Neural cell (in vitro differentiated cells): Measurements from ENCODE around the gene BMPR1A. TPM values are rescaled to one million over a fixed set of nuclear protein-coding genes. Genes with fewer than 3 reads are reported as not detected.

Source experiments
- H2AFZ ChIP-seq: fragments of 200-600, 300-800 bp; sonication (generic), shearing (Covaris generic); 2 replicates; pipeline ENCODE4 v1.6.0; 2014; ENCODE audit warnings: low read depth, mild to moderate bottlenecking, antibody characterized with exemption, low read length, moderate library complexity
- H3F3A ChIP-seq: fragments of 200-600 bp; shearing (Covaris generic); 2 replicates; pipeline ENCODE4 v1.6.1; 2016; ENCODE audit warnings: mild to moderate bottlenecking, moderate library complexity, mixed read lengths, antibody characterized with exemption, low read length; ENCODE audit not compliant: insufficient read depth, poor library complexity, severe bottlenecking
- H3K27ac ChIP-seq: fragments of 200-600, 300-800 bp; sonication (generic), shearing (Covaris generic); 2 replicates; pipeline ENCODE4 v1.5.1; 2014; ENCODE audit warnings: mild to moderate bottlenecking, low read length, moderate library complexity
- H3K27me3 ChIP-seq: fragments of 300-800, 200-600 bp; sonication (generic), shearing (Covaris generic); 2 replicates; pipeline ENCODE4 v1.6.0; 2014; ENCODE audit warnings: mild to moderate bottlenecking, low read depth, low read length, moderate library complexity; ENCODE audit not compliant: insufficient read depth
- H3K36me3 ChIP-seq: fragments of 300-800, 200-600 bp; sonication (generic), shearing (Covaris generic); 2 replicates; pipeline ENCODE4 v1.5.1; 2014; ENCODE audit warnings: mild to moderate bottlenecking, antibody characterized with exemption, low read length, moderate library complexity; ENCODE audit not compliant: insufficient read depth
- H3K4me2 ChIP-seq: fragments of 300-800, 200-600 bp; sonication (generic), shearing (Covaris generic); 2 replicates; pipeline ENCODE4 v1.6.0; 2014; ENCODE audit warnings: mild to moderate bottlenecking, low read length
- H3K4me3 ChIP-seq: fragments of 300-800, 200-600 bp; sonication (generic), shearing (Covaris generic); 2 replicates; pipeline ENCODE4 v1.5.1; 2014; ENCODE audit warnings: mild to moderate bottlenecking, low read length, moderate library complexity
- H3K79me2 ChIP-seq: fragments of 200-600 bp; shearing (Covaris generic); replicated peaks from 2 replicates; pipeline ENCODE4 v1.6.0; 2014; ENCODE audit warnings: mild to moderate bottlenecking, low read length, moderate library complexity; ENCODE audit not compliant: insufficient read depth
- H3K9ac ChIP-seq: fragments of 300-800, 200-600 bp; sonication (generic), shearing (Covaris generic); 2 replicates; pipeline ENCODE4 v1.6.1; 2016; ENCODE audit warnings: mild to moderate bottlenecking, low read length, mixed read lengths
- H3K9me2 ChIP-seq: fragments of 200-600 bp; shearing (Covaris generic); 2 replicates; pipeline ENCODE4 v1.6.1; 2016; ENCODE audit warnings: mild to moderate bottlenecking, low read length, mixed read lengths; ENCODE audit not compliant: insufficient read depth
- H3K9me3 ChIP-seq: fragments of 200-600, 300-800 bp; sonication (generic), shearing (Covaris generic); 2 replicates; pipeline ENCODE4 v1.6.1; 2016; ENCODE audit warnings: mild to moderate bottlenecking, mixed run types, low read length, moderate library complexity, mixed read lengths
- H4K20me1 ChIP-seq: fragments of 200-600 bp; shearing (Covaris generic); 2 replicates; pipeline ENCODE4 v1.6.1; 2016; ENCODE audit warnings: mild to moderate bottlenecking, mixed run types; ENCODE audit not compliant: insufficient read depth
- EP300 ChIP-seq: fragments of 450-650 bp; conservative IDR thresholded peaks from 2 replicates; pipeline ENCODE4 v1.6.1; 2014; ENCODE audit warnings: antibody characterized with exemption, mild to moderate bottlenecking, moderate library complexity; ENCODE audit not compliant: poor library complexity, severe bottlenecking
- EZH2 ChIP-seq: fragments of 200-600, 300-800 bp; shearing (Covaris generic), sonication (generic); IDR thresholded peaks from 2 replicates; pipeline ENCODE4 v1.6.1; 2014; ENCODE audit warnings: antibody characterized with exemption, low read length, borderline replicate concordance, mild to moderate bottlenecking; ENCODE audit not compliant: insufficient read depth, poor library complexity, severe bottlenecking
- MXI1 ChIP-seq: fragments of 450-650 bp; conservative IDR thresholded peaks from 2 replicates; pipeline ENCODE4 v1.6.1; 2014; ENCODE audit warnings: antibody characterized with exemption, mild to moderate bottlenecking; ENCODE audit not compliant: poor library complexity, severe bottlenecking
- POLR2AphosphoS5 ChIP-seq: IDR thresholded peaks from 2 replicates; pipeline ENCODE4 v1.6.1; 2012
- RAD21 ChIP-seq: fragments of 450-650 bp; conservative IDR thresholded peaks from 2 replicates; pipeline ENCODE4 v1.6.1; 2014; ENCODE audit warnings: antibody characterized with exemption, mild to moderate bottlenecking, moderate library complexity
- SMC3 ChIP-seq: fragments of 450-650 bp; conservative IDR thresholded peaks from 2 replicates; pipeline ENCODE4 v1.6.1; 2014; ENCODE audit warnings: antibody characterized with exemption, mild to moderate bottlenecking, moderate library complexity; ENCODE audit not compliant: poor library complexity
- TAF1 ChIP-seq: IDR thresholded peaks from 2 replicates; pipeline ENCODE4 v1.6.1; 2012; ENCODE audit warnings: low read depth
- polyA plus RNA-seq: library from polyadenylated mRNA; depleted of rRNA; stranded (reverse); fragments of >200 nt; gene quantifications from 2 replicates; pipeline ENCODE4 v1.2.3, GENCODE V29; 2014
- TF ChIP-seq, protein P1 (sequence below): fragments of 450-650 bp; IDR thresholded peaks from 2 replicates; pipeline ENCODE4 v1.5.1; 2014; ENCODE audit warnings: antibody characterized with exemption, mild to moderate bottlenecking, moderate library complexity; ENCODE audit not compliant: poor library complexity, severe bottlenecking
- TF ChIP-seq, protein P2 (sequence below): IDR thresholded peaks from 2 replicates; pipeline ENCODE4 v1.6.1; 2012; ENCODE audit warnings: borderline replicate concordance

BMPR1A gene
- polyA plus RNA-seq, 1 donor from 2014 or later, result 29.9 TPM

DNA sequence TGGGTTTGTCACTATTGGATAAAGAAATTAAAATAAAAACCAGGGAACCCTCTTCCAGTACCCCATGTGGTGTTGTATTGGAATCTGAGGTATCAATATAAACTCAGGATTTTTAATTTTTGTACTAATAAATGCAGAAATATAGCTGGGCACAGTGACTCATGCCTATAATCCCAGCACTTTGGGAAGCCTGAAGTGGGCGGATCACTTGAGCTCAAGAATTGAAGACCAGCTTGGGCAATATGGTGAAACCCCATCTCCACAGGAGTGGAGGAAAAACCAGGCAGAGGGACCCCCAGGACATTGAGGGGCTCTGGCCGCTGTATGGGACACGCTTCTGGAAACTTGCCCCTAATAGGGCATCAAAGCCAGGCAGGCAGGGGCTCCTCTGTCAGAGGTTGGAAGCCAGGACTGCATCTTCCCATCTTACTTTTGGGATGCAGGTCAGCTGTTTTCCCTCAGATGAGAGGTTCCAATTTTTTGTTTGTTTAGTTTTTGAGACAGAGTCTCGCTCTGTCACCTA lies 222.9 kb downstream of the BMPR1A start:
- Histone ChIP-seq H3K27me3 (no peaks in the 10 kb centered on the region), H2AFZ (no peak overlapping the region), H3K4me3 (no peak overlapping the region), H3K9me3 (no peaks in the 10 kb centered on the region), H3K27ac (no peak overlapping the region), H3K36me3 (no peaks in the 10 kb centered on the region), H3K9ac (no peak overlapping the region), H3K4me2 (no peak overlapping the region), H3K79me2 (no peaks in the 10 kb centered on the region), H3K9me2 (no peaks in the 10 kb centered on the region), H3F3A (no peaks in the 10 kb centered on the region), H4K20me1 (no peaks in the 10 kb centered on the region)
- TF ChIP-seq, protein P1, sequence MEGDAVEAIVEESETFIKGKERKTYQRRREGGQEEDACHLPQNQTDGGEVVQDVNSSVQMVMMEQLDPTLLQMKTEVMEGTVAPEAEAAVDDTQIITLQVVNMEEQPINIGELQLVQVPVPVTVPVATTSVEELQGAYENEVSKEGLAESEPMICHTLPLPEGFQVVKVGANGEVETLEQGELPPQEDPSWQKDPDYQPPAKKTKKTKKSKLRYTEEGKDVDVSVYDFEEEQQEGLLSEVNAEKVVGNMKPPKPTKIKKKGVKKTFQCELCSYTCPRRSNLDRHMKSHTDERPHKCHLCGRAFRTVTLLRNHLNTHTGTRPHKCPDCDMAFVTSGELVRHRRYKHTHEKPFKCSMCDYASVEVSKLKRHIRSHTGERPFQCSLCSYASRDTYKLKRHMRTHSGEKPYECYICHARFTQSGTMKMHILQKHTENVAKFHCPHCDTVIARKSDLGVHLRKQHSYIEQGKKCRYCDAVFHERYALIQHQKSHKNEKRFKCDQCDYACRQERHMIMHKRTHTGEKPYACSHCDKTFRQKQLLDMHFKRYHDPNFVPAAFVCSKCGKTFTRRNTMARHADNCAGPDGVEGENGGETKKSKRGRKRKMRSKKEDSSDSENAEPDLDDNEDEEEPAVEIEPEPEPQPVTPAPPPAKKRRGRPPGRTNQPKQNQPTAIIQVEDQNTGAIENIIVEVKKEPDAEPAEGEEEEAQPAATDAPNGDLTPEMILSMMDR, result no peak
- TF ChIP-seq MXI1, result no peak
- TF ChIP-seq SMC3, result no peak
- TF ChIP-seq POLR2AphosphoS5, result no peak
- TF ChIP-seq, protein P2, sequence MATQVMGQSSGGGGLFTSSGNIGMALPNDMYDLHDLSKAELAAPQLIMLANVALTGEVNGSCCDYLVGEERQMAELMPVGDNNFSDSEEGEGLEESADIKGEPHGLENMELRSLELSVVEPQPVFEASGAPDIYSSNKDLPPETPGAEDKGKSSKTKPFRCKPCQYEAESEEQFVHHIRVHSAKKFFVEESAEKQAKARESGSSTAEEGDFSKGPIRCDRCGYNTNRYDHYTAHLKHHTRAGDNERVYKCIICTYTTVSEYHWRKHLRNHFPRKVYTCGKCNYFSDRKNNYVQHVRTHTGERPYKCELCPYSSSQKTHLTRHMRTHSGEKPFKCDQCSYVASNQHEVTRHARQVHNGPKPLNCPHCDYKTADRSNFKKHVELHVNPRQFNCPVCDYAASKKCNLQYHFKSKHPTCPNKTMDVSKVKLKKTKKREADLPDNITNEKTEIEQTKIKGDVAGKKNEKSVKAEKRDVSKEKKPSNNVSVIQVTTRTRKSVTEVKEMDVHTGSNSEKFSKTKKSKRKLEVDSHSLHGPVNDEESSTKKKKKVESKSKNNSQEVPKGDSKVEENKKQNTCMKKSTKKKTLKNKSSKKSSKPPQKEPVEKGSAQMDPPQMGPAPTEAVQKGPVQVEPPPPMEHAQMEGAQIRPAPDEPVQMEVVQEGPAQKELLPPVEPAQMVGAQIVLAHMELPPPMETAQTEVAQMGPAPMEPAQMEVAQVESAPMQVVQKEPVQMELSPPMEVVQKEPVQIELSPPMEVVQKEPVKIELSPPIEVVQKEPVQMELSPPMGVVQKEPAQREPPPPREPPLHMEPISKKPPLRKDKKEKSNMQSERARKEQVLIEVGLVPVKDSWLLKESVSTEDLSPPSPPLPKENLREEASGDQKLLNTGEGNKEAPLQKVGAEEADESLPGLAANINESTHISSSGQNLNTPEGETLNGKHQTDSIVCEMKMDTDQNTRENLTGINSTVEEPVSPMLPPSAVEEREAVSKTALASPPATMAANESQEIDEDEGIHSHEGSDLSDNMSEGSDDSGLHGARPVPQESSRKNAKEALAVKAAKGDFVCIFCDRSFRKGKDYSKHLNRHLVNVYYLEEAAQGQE, result no peak
- no peak for TF ChIP-seq RAD21
- no peak for TF ChIP-seq EP300
- TF ChIP-seq EZH2, result no peak
- no peak for TF ChIP-seq TAF1

DNA sequence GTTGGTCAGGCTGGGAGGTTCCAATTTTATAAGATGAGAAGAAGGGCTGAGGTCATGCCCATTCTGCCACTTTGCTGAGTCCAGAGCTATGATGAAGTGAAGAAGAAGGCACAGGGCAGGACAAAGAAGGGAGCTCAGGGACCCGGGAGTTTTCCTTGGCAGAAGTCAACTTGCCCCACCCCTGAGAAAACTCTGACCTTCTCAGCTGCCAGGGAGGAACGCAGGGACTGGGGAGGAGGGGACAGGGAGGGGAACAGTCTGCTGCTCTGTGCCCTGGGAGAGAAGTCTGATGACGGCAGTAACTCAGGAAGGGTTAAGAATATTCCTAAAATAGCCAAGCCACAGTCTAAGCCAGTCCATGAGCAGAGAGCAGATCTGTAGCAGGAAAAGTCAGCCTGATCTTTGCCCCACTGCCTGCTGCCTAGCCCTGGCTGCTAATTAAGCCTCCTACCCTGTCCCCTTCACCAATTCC lies 223.6 kb downstream of the BMPR1A start:
- no peak overlapping the region for H2AFZ ChIP-seq

More for the DNA sequence above, 223.6 kb downstream of the BMPR1A start:
- Histone ChIP-seq H4K20me1 (no peaks in the 10 kb centered on the region), H3K27ac (no peak overlapping the region), H3K4me3 (no peak overlapping the region), H3K36me3 (no peaks in the 10 kb centered on the region), H3K9me2 (no peaks in the 10 kb centered on the region), H3K79me2 (no peaks in the 10 kb centered on the region), H3F3A (no peaks in the 10 kb centered on the region), H3K4me2 (no peak overlapping the region), H3K9me3 (no peaks in the 10 kb centered on the region), H3K27me3 (no peaks in the 10 kb centered on the region), H3K9ac (no peak overlapping the region)
- TF ChIP-seq POLR2AphosphoS5 (no peak), MXI1 (no peak), RAD21 (no peak), SMC3 (no peak), TAF1 (no peak), EP300 (no peak), EZH2 (no peak)
- TF ChIP-seq, protein P2, result no peak
- TF ChIP-seq, protein P1, result no peak
